NCI-H774 (cell line): ENCODE results near the gene GALNT10.

Experiments used
- DNase-seq: peaks from one replicate; lab custom pipeline; 2025; lab: John Stamatoyannopoulos, UW

The GALNT10 gene

GRCh38 chr5:154203798-154204578 is 13.5 kb downstream of the GALNT10 start:
- no peak for DNase-seq

- no peak for DNase-seq
Observed at GRCh38 chr5:154205441-154206117, 15.0 kb downstream of the GALNT10 start.

GRCh38 chr5:154206311-154206710 is 15.8 kb downstream of the GALNT10 start:
- no peak for DNase-seq

- no peak for DNase-seq
Observed at GRCh38 chr5:154207204-154207603, 16.7 kb downstream of the GALNT10 start.

GRCh38 chr5:154209591-154210081 is 19.1 kb downstream of the GALNT10 start:
- no peak for DNase-seq

- DNase-seq, result no peak
Observed at GRCh38 chr5:154210163-154210562, 19.6 kb downstream of the GALNT10 start.

- no peak for DNase-seq
Observed at GRCh38 chr5:154211641-154212390, 21.3 kb downstream of the GALNT10 start.

- no peak for DNase-seq
Observed at GRCh38 chr5:154213592-154213991, 23.1 kb downstream of the GALNT10 start.

- no peak for DNase-seq
Observed at GRCh38 chr5:154214371-154215106, 24.0 kb downstream of the GALNT10 start.

- no peak for DNase-seq
Observed at GRCh38 chr5:154215571-154216325, 25.2 kb downstream of the GALNT10 start.

GRCh38 chr5:154217462-154217861 is 26.9 kb downstream of the GALNT10 start:
- no peak for DNase-seq

- no peak for DNase-seq
Observed at GRCh38 chr5:154218786-154219185, 28.3 kb downstream of the GALNT10 start.

GRCh38 chr5:154220625-154221024 is 30.1 kb downstream of the GALNT10 start:
- no peak for DNase-seq

- no peak for DNase-seq
Observed at GRCh38 chr5:154221371-154221896, 30.9 kb downstream of the GALNT10 start.

GRCh38 chr5:154222414-154222813 is 31.9 kb downstream of the GALNT10 start:
- no peak for DNase-seq

GRCh38 chr5:154223320-154223719 is 32.8 kb downstream of the GALNT10 start:
- no peak for DNase-seq

GRCh38 chr5:154227090-154227489 is 36.6 kb downstream of the GALNT10 start:
- no peak for DNase-seq

GRCh38 chr5:154228696-154229095 is 38.2 kb downstream of the GALNT10 start:
- no peak for DNase-seq

GRCh38 chr5:154230526-154230925 is 40.0 kb downstream of the GALNT10 start:
- no peak for DNase-seq

GRCh38 chr5:154234551-154234950 is 44.0 kb downstream of the GALNT10 start:
- DNase-seq, result no peak

GRCh38 chr5:154236011-154236410 is 45.5 kb downstream of the GALNT10 start:
- DNase-seq, result no peak
